Inflammatory macrophage treated with lipopolysaccharide for 1 hour (primary cell): ENCODE data around the gene CLIC2.

Experiments
- DNase-seq, 2 donors: peaks; one replicate each; pipeline ENCODE4 v3.0.0-alpha.2; 2020 to 2022

The CLIC2 gene

GRCh38 chrX:155262970-155263754, 71.3 kb downstream of the CLIC2 start:
- no peak for DNase-seq

GRCh38 chrX:155259752-155260151, 74.7 kb downstream of the CLIC2 start:
- DNase-seq, result no peak

GRCh38 chrX:155251391-155251790, 83.0 kb downstream of the CLIC2 start:
- no peak for DNase-seq

GRCh38 chrX:155247497-155247896, 86.9 kb downstream of the CLIC2 start:
- DNase-seq, result no peak

- no peak for DNase-seq
Measured at GRCh38 chrX:155246748-155247147, 87.7 kb downstream of the CLIC2 start.

GRCh38 chrX:155242300-155242699, 92.1 kb downstream of the CLIC2 start:
- peak; percentile 45 to 56 for DNase-seq

- no peak for DNase-seq
Measured at GRCh38 chrX:155237719-155238118, 96.7 kb downstream of the CLIC2 start.

- no peak for DNase-seq
Measured at GRCh38 chrX:155235891-155236290, 98.5 kb downstream of the CLIC2 start.

- no peak for DNase-seq
Measured at GRCh38 chrX:155231163-155231562, 103.3 kb downstream of the CLIC2 start.
